A673 (cell line): ENCODE data around the gene SH3D19.

Source experiments
- CTCF ChIP-seq: fragments of 300-800, 200-600 bp; sonication (generic); conservative IDR thresholded peaks from 2 replicates; pipeline ENCODE4 v1.5.1; 2017; ENCODE audit warnings: low read depth, mild to moderate bottlenecking, antibody characterized with exemption, low read length, moderate library complexity, mixed read lengths
- EZH2 ChIP-seq: fragments of 200-600 bp; sonication (generic); IDR thresholded peaks from 2 replicates; pipeline ENCODE4 v1.6.1; 2017; ENCODE audit warnings: borderline replicate concordance, low read depth, mild to moderate bottlenecking, mixed read lengths, antibody characterized with exemption, low read length; ENCODE audit not compliant: poor library complexity, severe bottlenecking

DNA sequence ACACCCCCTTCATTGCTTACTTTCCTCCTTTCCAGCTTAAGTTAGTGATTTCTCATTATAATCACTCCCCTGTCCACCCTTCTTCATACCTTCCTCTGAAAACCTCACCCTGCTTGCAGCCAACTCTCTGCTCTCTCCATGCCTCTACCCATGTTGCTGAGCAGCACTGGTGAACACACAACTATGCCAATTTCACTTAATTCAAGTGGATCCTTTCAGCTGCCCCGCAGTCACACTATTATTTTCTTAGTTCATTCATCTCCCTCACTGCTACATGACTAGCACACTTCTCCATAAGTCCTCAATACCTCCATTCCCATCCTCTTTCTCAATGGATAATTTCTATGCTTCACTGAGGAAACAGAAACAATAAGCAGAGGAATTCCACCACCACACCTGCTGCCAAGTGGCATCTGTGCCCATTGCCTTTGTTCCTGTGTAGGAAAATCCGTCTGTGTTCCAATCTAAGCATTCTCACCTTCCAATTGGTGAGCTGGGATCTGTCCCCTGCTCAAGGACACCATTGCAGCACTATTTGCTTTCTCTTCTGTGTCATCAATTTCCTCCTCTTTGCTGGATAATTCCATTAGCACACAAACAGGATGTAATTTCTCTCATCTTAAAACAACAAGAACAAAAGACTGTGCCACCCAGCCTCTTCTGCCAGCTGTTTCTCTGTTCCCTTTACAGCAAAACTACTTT lies 73.7 kb downstream of the SH3D19 start:
- TF ChIP-seq CTCF (no peak), EZH2 (no peak)
